ENCODE results near the gene SH2D6. TPM values are rescaled to one million over a fixed set of nuclear protein-coding genes. Genes with fewer than 3 reads are reported as not detected.
"Not testable (repeated sequence)": the region's sequence is repeated elsewhere in the genome, so short reads cannot be mapped to it uniquely, and the experiment has no call there.

SH2D6 gene
- polyA plus RNA-seq, 10 donors, result 0.21 to 1.2 (median 0.65) TPM

GRCh38 chr2:85398426-85399182 is 19.9 kb upstream of the SH2D6 start:
- no peak for DNase-seq

DNA sequence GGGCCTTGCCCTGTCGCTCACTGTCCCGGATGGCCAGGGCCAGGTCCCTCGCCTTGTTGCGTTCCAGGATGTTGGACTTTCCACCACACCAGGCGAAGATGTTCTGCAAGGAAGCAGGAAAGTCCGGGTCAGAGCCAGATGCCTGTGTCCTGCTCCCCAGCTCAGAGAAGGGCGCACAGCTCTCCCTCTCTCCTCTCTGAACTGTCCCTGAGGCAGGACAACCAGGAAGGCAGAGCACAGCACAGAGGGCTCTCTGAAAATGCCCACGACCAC is 19.4 kb upstream of the SH2D6 start:
- DNase-seq, result no peak

- no peak for DNase-seq
Measured at GRCh38 chr2:85400023-85400422, 18.5 kb upstream of the SH2D6 start.

GRCh38 chr2:85400541-85401463 is 17.7 kb upstream of the SH2D6 start:
- DNase-seq, result no peak

DNA sequence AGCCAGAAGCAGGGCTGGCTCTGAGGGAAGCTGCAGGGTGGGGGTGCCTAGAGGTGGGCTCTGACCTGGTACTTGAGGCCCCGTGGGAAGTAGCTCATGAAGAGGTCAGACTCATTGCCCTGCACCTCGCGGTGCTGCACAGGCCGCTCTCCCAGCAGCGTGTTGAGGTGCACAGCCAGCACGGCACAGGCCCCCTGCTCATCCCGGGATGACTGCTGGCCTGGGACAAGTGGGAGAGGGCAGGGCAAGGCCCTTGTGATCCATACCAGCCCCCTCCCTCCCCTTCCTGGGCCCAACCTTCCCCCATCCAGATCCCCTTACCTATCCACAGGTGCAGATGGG is 17.1 kb upstream of the SH2D6 start:
- DNase-seq, result no peak

DNA sequence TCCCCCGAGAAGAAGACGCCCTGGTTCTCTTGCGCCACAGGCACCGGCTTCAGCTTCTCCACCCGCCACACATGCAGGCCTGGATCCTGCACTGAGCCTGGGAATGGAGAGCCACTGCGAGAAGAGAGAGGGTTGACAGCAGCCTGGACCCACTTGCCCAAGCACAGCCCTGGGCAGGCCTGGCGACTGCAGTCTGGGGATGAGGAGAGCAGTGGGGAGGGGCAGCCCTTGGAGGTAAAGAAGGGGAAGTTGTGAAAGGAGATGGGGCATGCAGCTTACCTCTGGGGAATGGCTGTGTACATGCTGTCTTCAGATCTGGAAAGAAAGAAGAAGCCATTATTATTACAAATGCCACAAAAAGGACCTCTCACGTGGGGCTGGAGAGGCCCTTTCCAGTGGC is 16.7 kb upstream of the SH2D6 start:
- no peak for DNase-seq

- DNase-seq, result peak in 1 of 3 donors; percentile 55
Measured at GRCh38 chr2:85405201-85406059, 13.1 kb upstream of the SH2D6 start.

DNA sequence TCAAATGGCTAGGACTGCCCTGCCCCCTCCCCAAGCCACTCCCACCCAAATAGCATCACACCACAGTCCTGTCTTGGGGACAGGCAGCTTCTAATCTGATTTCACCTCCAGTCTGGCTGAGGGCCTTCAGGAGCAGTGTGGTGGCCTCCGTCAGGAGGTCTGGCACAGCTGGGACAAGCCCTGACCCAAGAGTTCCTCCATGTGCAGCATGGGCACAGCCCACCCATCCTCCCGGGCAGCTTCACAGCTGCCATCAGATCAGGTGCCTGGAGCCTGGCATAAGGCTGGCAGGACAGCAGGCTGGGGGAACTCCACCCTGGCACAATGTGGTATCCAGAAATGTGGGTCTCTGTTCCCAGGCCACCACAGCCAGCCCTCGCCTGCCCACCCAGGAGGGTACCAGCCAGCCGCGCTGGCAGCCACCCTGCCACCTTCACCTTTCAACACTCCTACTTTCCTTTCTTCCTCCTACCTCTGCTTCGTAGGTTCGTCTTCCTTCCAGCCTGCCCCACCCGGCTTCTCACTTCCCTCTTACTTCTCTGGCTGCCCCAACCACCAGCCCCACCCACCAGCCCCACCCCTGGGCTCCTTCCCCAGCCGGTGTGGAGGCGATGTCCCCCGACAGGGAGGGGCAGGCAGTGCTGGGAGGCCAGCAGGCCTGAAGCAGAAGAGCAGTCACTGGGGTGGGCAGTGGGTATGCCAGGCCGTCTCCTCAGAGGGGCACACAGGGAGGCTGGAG is 8.5 kb upstream of the SH2D6 start, which contains the start of gene CAPG:
Gene CAPG (minus strand): TSS at position 522 of the 739 bp plus-strand sequence. CDS start 8,221 bp downstream, outside the sequence.
- peak in 1 of 3 donors; percentile 31 for DNase-seq

DNA sequence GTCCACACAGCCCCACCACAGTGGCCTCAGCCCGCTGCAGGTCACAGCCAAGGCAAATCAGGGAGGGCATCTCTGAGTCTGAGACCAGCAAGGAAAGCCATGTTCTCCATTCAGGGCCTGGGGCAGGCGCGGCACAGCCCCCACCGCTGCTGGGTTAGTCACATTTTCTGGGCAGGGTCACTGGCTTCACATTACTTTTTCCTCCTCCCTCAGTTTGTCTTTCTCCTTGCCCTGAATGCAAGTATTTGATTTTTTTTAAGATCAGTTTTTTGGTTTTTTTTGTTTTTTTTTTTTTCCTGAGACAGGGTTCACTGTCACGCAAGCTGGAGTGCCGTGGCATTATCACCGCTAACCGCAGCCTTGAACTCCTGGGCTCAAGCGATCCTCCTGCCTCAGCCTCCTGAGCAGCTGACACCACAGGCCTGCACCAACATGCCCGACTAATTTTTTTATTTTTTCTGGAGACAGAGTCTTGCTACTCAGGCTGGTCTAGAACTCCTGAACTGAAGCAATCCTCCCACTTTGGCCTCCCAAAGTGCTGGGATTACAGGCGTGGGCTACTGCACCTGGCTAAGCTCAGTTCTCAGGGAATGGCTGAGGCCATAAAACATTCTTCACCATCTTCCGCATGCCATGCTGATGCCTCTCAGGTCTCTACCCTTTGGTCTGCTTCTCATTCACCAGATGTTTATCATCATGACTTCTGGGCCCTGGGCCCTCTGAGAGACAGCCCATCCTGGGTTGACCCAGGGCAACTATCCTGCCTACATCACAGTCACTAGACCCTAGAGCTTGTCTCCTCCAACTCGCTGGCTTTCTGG is 7.7 kb upstream of the SH2D6 start:
- DNase-seq, result no peak

GRCh38 chr2:85411405-85411748 is 7.1 kb upstream of the SH2D6 start:
- DNase-seq, result no peak

GRCh38 chr2:85413592-85414420 is 4.7 kb upstream of the SH2D6 start:
- peak in 1 of 3 donors; percentile 84 for DNase-seq

- not testable (repeated sequence) for DNase-seq
Measured at GRCh38 chr2:85414421-85414759, 4.1 kb upstream of the SH2D6 start.

DNA sequence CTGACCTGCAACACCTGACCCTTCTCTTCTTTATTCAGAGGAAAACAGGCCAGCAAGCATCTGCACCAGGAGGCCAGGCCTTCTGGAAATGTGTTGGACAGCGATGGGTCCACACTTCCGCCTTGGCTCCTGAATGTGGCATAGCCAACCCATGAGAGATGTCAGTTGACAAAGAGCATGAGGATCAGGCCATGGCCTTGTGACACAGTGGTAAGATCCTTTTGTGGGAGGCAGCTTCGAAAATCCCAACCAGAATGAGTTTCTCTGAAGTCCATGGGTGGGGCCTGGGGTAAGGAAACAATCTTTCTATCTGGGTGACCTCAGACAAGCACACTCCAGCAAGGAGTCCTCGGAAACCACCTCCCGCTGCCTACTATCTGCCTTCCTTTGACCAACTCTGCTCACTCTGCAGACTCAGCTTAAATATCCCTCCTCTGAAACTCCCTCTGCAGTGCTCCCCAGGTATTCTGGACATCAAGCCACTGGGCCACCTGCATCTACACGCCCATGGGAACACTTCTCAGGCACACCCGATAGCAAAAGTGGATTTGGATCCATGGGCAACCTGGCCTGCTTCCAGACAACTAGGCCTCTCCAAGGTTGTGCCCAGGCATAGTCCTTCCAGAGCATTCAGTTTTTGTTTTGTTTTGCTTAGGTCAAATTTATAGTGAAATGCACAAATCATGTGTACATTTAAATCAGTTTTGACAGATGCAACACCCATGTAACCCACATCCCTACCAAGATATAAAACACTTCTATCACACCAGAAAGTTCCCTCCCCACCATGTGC is 3.6 kb upstream of the SH2D6 start:
- no peak for DNase-seq

DNA sequence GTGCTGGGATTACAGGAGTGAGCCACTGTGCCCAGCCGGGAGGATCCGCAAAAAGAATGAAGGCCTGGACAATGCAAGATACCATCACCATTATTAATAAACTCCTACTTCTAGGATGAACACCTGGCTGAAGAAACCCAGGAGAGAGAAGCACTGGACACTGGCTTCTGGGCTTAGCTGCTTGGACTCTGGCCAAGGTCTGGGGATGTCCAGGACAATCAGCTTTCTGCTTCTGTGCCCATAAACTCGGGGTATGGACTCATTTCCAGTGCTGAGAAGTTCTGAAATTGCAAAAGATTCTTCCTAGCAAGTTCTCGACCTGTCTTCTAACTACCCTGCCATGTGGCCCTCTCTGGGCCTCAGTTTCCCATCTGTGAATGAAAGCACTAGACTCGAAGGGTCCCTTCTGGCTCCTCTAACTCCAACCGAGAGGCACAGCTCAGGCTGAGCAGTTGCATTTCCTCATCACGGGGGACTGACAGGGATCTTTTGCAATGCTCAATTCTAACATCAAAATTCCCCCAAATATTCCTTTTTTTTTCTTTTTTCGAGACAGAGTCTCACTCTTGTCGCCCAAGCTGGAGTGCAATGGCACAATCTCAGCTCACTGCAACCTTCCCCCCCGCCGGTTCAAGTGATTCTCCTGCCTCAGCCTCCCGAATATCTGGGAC is 2.4 kb upstream of the SH2D6 start:
- DNase-seq, result no peak

- DNase-seq, result no peak
Measured at GRCh38 chr2:85419009-85419675, 628 bp downstream of the SH2D6 start.

DNA sequence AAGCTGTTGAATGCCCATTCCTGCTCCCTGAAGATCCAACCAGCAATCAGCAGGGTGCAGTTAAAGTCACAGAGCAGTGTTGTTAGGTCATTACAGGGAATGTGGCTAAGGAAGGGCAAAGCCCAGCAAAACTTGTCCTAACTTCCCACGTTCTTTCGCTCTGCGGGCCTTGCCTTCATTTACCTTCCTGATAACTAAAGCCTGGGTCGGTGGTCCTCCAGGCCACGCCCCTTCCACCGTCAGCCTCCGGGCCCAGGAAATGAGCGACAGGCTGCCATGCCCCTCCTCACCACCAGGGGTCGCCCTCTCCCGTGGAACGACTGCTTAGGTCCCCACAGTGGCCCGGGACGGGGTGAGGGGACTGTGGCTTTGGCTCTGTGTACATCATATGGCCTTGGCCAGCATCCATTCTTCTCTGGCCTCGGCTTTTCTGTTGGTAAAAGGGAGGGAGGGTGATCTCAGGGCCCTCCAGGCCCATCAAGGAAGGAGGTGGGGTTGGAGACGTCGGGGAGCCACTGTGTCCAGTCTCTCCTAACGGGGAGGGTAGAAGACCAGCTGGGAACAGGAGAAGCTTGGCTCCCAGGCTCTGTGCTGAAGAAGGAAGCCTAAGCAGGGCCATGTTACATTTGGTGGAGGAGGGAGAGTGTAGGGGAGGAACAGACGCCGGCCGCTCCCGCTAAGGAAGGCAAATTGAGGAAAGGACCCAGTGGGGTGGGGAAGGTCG is 2.2 kb downstream of the SH2D6 start:
- DNase-seq, result peak; percentile 74 to 94 (median 90)

Measured in muscle of back (tissue), 11 donors.